Upper lobe of left lung (tissue), 4 donors: ENCODE measurements around the gene SORBS1.

Experiments used
- CTCF ChIP-seq, 6 experiments: fragments of 450-650 bp in 4 of 6; fragments of 200-600 bp in 2 of 6; sonication (generic) in 2 of 6; IDR thresholded peaks; one replicate each; pipeline ENCODE4 v1.5.1; 2016 to 2019; ENCODE audit warnings: antibody characterized with exemption in 6 of 6
- POLR2A ChIP-seq, 4 donors: fragments of 450-650 bp; IDR thresholded peaks; one replicate each; pipeline ENCODE4 v1.5.1; 2016 to 2017; ENCODE audit warnings: antibody characterized with exemption in 4 of 4, mild to moderate bottlenecking in 2 of 4
- POLR2AphosphoS5 ChIP-seq, 2 donors: sonication (generic); formaldehyde crosslinking; IDR thresholded peaks; one replicate each; pipeline ENCODE4 v1.5.1; 2017; ENCODE audit warnings: antibody characterized with exemption in 2 of 2

- TF ChIP-seq CTCF (IDR thresholded peaks at IDR 0.05) (no peak), POLR2A (IDR thresholded peaks at IDR 0.05) (no peak), POLR2AphosphoS5 (IDR thresholded peaks at IDR 0.05) (no peak)
Measured at GRCh38 chr10:95356190-95356955, 204.8 kb downstream of the SORBS1 start.
